Renal cortex interstitium (tissue), 15 donors: Measurements from ENCODE around the gene GLRX. TPM values are rescaled to one million over a fixed set of nuclear protein-coding genes. Genes with fewer than 3 reads are reported as not detected.
"Not testable (repeated sequence)": the region's sequence is repeated elsewhere in the genome, so short reads cannot be mapped to it uniquely, and the experiment has no call there.

ENCODE experiments used
- DNase-seq, 11 donors: peaks; one replicate each; pipeline ENCODE4 v3.0.0-alpha.2; 2013; ENCODE audit warnings: low read depth in 9 of 11, low spot score in 4 of 11; ENCODE audit errors: extremely low read depth in 1 of 11
- long read RNA-seq, 16 experiments: transcript quantifications; one replicate each; lab custom pipeline, GENCODE V29; 2026
- polyA plus RNA-seq, 3 donors: library from polyadenylated mRNA; unstranded; fragments of 120-200 nt; gene quantifications; one replicate each; pipeline ENCODE4 v1.2.1, GENCODE V29; 2013; ENCODE audit not compliant: insufficient read length in 3 of 3

Gene GLRX, protein sequence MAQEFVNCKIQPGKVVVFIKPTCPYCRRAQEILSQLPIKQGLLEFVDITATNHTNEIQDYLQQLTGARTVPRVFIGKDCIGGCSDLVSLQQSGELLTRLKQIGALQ
- polyA plus RNA-seq, result 10 to 100 TPM; 63.7 to 67.4 (median 65.9) TPM
- long read RNA-seq, donor 1, transcript GLRX-201 (3 exons, 1,211 nt), result major isoform, 34 of 69 reads
- long read RNA-seq, donor 1, partial matches to known transcripts, result 35 of 69 reads
- long read RNA-seq, donor 1, other reads (novel, unspliced or antisense), result 0 of 69 reads
- long read RNA-seq, donor 2, transcript GLRX-201 (3 exons, 1,211 nt), result major isoform, 44 of 50 reads
- long read RNA-seq, donor 2, partial matches to known transcripts, result 0 of 50 reads
- long read RNA-seq, donor 2, other reads (novel, unspliced or antisense), result 0 of 50 reads
- long read RNA-seq, donor 3, transcript GLRX-201 (3 exons, 1,211 nt), result major isoform, 59 of 99 reads
- long read RNA-seq, donor 3, partial matches to known transcripts, result 28 of 99 reads
- long read RNA-seq, donor 3, other reads (novel, unspliced or antisense), result 10 of 99 reads
- long read RNA-seq, donor 4, transcript GLRX-201 (3 exons, 1,211 nt), result major isoform, 40 of 49 reads
- long read RNA-seq, donor 4, partial matches to known transcripts, result 8 of 49 reads
- long read RNA-seq, donor 4, other reads (novel, unspliced or antisense), result 0 of 49 reads
- long read RNA-seq, donor 5, result 0 reads
- long read RNA-seq, donor 6, transcript GLRX-201 (3 exons, 1,211 nt), result major isoform, 35 of 42 reads
- long read RNA-seq, donor 6, partial matches to known transcripts, result 5 of 42 reads
- long read RNA-seq, donor 6, other reads (novel, unspliced or antisense), result 0 of 42 reads
- long read RNA-seq, donor 7, transcript GLRX-201 (3 exons, 1,211 nt), result major isoform, 60 of 62 reads
- long read RNA-seq, donor 7, partial matches to known transcripts, result 0 of 62 reads
- long read RNA-seq, donor 7, other reads (novel, unspliced or antisense), result 0 of 62 reads
- long read RNA-seq, donor 8, result 0 reads
- long read RNA-seq, donor 9, transcript GLRX-201 (3 exons, 1,211 nt), result major isoform, 44 of 55 reads
- long read RNA-seq, donor 9, partial matches to known transcripts, result 10 of 55 reads
- long read RNA-seq, donor 9, other reads (novel, unspliced or antisense), result 0 of 55 reads
- long read RNA-seq, donor 10, transcript GLRX-201 (3 exons, 1,211 nt), result major isoform, 57 of 64 reads
- long read RNA-seq, donor 10, partial matches to known transcripts, result 7 of 64 reads
- long read RNA-seq, donor 10, other reads (novel, unspliced or antisense), result 0 of 64 reads
- long read RNA-seq, donor 11, transcript GLRX-201 (3 exons, 1,211 nt), result major isoform, 35 of 35 reads
- long read RNA-seq, donor 11, partial matches to known transcripts, result 0 of 35 reads
- long read RNA-seq, donor 11, other reads (novel, unspliced or antisense), result 0 of 35 reads
- long read RNA-seq, donor 12, transcript GLRX-201 (3 exons, 1,211 nt), result major isoform, 20 of 37 reads
- long read RNA-seq, donor 12, partial matches to known transcripts, result 14 of 37 reads
- long read RNA-seq, donor 12, other reads (novel, unspliced or antisense), result 0 of 37 reads
- long read RNA-seq, donor 13, result 0 reads
- long read RNA-seq, donor 14, transcript GLRX-201 (3 exons, 1,211 nt), result major isoform, 41 of 42 reads
- long read RNA-seq, donor 14, partial matches to known transcripts, result 0 of 42 reads
- long read RNA-seq, donor 14, other reads (novel, unspliced or antisense), result 0 of 42 reads
- long read RNA-seq, donor 15, transcript GLRX-201 (3 exons, 1,211 nt), result major isoform, 26 of 27 reads
- long read RNA-seq, donor 15, partial matches to known transcripts, result 0 of 27 reads
- long read RNA-seq, donor 15, other reads (novel, unspliced or antisense), result 0 of 27 reads
- long read RNA-seq, donor 16, transcript GLRX-201 (3 exons, 1,211 nt), result major isoform, 62 of 95 reads
- long read RNA-seq, donor 16, transcript GLRX-204 (2 exons, 3,407 nt), result minor isoform, 10 of 95 reads
- long read RNA-seq, donor 16, partial matches to known transcripts, result 22 of 95 reads
- long read RNA-seq, donor 16, other reads (novel, unspliced or antisense), result 0 of 95 reads

DNA sequence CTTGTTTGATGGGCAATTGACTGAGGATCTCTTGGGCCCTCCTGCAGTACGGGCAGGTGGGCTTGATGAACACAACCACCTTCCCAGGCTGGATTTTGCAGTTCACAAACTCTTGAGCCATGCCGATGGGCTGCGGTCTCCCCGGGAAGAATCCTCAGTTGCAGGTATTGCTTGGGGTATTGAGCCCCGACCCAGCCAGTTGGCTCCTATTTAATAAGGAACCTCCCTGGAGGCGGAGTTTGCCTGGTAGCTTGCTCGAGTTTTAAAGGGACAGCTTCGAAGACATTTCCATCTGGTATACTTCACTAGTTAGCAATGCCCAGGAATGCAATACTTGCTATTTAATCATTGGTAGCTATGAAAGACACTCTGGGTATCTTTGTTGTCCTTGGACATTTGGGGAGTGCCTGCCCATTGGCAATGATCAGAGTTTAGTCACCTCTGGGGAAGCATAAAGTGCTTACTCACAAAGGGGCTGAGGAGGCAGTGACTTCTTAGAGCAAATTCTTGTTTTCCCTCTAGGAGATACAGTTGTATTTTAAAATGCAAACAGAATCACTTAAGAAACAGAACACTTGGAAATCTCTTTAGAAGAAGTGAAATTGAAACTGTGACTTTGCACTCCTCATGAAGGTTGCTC lies at the start of gene GLRX:
TSS of gene GLRX (minus strand) at position 185 of the 640 bp plus-strand sequence. CDS start at position 121, 64 bp downstream.
- peak in 5 of 11 donors; percentile 49 to 68 (median 55) for DNase-seq

DNA sequence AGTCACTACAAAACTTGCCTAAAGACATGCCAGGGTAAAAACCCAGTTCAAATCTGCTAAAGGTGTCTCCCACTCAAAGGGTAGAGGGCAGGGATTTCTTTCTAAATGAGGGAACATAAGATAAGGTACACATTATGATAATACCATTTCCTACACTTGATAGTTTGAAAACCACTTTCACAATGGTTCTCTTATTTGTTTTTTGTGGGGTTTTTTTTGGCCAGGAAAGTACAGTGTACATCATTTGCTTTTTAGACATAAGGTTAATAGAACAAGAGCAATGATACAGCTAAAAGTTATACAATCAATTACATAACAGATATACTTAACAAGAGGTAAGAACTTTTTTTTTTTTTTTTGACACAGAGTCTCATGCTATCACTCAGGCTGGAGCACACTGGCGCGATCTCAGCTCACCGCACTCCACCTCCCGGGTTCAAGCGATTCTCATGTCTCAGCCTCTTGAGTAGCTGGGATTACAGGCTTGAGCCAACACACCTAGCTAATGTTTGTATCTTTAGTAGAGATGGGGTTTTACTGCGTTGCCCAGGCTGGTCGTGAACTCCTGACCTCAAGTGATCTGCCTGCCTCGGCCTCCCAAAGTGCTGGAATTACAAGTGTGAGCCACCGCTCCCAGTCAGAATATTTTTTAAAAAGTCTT lies 48.8 kb upstream of the GLRX start:
- no peak for DNase-seq

DNA sequence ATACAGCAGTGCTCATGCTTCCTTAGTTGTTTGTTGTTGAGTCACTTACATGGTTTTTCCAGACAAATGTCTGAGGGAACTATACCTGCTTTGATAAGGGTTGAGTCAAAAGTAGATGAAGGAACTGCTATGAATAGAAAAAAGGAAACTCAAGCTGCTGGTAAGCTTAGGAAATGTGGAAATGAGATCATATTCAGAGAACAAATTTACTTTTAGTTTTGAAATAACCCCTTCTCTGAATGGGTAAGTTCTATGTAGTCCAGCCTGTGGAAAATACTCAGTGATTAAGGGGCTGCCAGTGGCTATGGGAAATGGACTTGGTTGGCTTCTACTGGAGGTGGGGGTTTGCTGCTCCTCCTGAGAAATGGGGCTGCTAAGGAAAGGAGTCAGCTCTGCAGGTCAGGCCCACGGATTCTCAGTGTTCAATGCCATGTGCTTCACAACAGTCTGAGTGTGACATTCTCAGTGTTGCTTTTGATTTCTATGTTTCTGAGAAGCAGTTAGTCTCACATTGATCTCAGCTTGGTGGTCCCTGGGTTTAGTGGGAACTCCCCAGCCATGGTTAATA lies 47.7 kb upstream of the GLRX start:
- no peak for DNase-seq

DNA sequence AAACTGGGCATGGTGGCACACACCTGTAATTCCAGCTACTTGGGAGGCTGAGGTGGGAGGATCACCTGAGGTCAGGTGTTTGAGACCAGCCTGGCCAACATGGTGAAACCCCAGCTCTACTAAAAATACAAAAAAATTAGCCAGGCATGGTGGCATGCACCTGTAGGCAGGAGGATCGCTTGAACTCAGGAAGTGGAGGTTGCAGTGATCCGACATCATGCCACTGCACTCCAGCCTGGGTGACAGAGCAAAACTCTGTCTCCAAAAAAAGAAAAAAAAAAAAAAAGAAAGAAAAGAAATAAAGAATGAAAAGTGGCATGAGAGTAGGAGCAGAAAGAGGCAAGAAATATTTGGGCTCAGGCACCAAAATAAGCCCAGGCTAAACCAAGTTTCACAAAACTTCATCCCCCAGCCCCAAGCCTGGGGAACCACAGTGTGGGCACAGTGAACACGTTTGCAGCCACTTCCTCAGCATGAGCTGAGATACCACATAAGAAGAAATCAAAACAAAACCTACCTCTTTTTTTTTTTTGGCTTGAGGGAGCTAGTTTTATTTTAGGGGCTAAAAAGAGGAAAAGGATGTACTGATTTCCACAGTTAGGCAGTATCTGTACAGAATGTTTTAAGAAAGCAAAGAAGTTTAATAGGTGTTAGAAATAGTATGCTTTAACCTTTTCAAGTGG lies 46.8 kb upstream of the GLRX start:
- not testable (repeated sequence) for DNase-seq

DNA sequence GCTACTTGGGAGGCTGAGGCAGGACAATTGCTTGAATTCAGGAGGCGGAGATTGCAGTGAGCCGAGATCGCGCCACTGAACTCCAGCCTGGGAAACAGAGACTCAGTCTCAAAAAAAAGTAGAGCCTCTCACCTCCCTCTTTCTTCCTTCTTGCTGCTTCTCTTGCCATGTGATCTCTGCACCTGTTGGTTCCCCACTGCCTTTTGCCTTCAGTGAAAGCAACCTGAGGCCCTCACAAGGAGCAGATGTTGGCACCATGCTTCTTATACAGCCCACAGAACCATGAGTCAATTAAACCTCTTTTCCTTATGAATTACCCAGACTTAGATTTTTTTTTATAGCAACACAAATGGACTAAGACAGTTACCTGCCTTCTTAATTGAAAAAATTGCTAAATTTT lies 45.6 kb upstream of the GLRX start:
- no peak for DNase-seq

DNA sequence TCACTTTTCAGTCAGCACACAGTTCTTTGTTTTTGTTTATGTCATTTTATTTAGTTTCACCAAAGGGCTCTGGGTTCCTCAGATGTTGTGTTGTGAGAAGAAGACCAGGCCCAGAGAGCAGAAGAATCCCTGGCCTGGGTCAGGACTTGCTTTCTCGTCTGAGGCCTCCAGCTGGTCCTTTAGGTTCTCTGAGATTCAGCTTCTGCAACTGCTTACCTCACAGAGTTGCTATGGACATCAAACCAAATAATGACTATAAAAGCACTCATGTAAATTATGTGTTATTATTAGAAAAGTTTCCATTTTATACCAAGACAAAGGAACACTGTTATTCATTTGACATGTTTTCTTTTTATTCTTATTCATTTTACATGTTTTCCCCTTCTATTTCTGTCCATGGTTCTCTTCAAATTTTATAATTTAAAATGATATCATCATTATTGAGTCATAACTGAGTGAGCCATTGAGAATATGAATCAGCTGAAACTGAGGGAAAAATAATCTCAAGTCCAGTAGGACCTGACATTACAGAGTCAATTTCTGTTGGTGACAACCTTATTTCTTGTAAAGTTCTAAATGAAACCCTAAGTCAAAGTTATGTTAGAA lies 44.0 kb upstream of the GLRX start:
- no peak for DNase-seq

DNA sequence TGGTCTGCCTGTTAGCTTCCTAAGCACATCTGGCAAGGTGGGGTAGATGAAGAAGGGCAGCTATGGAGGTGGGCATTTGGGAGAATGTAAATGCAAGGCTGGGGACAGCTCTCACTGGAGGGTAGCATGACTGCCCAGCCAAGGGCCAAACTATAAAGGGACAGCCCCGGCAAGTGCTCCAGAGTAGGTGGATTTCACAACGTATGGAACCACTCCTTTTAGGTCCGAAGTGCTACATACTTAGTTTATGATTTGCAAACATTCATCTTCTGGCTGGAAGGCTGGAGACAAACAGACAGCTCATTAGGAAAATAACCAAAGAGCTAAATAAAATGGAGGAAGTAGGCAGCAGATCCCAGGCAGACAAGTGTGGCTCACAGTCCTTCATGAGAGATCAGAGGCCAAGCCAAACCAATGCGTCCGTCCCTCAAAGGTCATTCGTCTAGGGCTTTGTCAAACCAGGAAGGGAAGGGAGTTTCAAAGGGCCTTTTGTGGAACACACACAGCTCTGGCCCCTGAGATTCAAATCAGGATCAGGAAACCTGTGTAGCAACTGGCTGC lies 42.5 kb upstream of the GLRX start:
- DNase-seq, result no peak

DNA sequence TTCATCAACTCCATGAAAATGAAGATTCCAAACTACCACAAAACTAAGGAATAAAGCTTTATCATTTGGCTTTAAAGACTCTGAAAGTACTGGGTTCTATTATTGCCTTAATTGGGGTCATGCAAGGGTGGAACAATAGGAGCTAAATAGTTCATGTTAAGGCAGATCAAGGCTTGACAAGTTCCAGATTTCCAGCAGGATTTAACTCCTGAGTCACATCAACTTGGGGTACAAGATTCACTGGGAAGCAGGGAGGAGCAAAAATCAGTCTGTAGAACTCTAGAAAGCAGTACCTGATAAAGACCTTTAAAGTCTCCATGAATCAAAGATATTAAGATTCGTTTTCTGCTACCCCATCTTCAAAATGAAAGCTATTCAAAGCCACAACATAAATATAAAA lies 41.9 kb upstream of the GLRX start:
- DNase-seq, result no peak

DNA sequence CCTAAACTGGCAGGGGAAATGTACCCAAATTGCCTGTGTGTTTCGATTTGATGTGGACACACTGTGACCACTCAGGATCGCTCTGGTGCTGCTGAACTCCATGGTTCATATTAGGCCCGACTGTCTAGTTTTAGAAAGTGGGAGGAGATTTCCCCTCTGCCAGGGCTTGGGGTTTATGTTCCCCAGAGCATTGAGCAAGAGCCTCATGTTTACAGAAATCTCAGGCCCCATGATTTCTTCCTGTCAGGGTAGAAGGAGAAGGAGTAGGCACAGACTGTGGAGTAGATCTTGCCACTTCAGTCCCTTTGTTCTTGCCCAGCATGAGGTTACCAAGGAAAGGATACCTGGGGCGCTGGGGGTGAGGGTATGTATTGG lies 40.8 kb upstream of the GLRX start:
- DNase-seq, result no peak

DNA sequence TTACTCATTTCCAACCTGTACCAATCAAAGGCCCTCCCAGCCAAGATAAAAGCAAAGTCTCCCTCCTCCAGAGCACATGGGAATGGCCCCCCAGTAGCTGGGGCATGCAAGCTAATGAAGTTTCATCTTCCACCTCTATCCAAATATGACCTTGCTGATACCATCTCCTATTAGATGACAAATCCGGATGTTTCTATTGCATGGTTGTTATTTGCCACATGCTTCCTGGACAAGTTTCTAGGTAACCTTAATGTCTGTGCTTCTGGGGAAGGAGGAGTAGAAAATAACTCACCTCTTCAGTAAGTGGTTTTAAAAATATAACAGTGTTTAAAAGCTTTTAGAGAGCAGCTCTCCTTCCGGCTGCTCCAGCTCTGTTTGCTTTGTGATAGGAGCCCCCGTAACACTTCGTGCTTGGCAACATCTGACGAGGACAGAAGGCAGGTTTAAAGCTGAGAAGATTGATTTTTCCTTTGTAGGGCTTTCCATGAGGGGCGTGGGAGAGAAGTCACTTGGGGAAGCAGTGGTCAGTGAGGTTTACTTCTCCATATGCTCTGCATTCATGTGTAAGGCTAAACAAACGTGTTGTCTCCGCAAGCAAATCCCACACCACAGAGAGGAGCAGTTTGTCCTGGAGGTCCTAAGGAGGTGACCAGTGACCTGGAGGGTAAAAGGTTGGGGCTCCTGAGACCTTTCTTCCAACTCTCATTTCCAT lies 40.3 kb upstream of the GLRX start:
- DNase-seq, result peak in 3 of 11 donors; percentile 43 to 49 (median 45)

DNA sequence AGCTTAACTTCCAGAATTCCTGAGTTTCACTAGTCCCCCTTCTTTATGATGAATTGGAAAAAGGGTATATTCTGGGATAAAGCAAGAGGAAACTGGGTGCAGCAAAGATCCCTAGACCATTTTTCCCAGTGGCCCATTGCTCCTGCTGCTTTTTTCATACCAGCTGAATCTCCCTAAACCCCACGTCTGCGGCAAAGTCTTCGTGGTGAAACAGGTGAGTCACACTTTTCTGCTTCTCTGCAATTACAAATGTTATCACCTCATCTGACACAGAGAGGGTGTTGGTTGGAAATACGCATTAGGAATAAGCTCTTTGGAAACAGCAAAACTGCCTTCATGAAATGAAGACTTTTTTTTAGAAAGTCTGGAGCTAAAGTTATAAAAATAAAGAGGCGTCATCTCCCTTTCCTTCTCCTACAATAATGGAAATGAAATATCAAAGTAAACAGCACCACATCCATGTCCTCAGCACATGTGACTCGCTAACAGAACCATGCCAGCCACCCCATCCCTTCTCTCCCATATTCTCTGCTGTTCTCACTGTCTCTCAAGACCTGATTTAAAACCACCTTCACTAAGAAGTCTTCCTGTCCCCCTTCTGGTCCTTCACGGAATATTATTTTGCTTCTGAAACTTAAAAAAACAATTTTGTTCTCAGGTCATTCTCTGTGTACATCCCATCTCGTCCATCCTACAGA lies 39.5 kb upstream of the GLRX start:
- DNase-seq, result no peak

DNA sequence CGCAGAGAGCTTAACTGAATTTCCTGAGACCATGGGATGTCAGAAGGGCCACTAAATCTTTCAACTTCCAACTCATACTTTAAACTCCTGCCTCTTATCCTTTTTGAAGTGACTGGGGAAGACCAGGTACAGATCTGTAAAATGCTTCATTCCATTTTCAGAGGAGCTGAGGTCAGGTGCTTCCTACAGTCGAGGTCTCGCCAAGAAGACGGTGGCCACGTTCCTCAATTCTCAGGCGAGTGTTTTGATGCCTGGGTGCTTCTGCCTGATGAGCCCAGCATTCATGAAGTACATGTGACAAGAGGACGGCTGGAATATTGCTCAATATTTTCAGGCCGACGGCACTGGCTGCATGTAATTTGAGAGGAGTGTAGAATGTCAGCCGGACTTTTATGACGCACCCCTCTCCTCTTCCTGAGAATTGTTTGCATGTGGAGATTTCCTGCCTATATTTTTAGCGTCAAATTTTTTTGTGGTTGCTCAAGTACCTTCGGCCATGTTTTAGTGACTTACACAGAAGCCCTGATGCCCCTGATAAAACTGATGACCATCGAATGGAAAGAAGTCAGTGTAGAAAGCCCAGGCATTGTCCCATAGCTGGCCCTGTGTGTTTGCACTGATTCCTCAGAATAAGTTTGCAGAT lies 38.8 kb upstream of the GLRX start:
- DNase-seq, result peak in 1 of 11 donors; percentile 27

DNA sequence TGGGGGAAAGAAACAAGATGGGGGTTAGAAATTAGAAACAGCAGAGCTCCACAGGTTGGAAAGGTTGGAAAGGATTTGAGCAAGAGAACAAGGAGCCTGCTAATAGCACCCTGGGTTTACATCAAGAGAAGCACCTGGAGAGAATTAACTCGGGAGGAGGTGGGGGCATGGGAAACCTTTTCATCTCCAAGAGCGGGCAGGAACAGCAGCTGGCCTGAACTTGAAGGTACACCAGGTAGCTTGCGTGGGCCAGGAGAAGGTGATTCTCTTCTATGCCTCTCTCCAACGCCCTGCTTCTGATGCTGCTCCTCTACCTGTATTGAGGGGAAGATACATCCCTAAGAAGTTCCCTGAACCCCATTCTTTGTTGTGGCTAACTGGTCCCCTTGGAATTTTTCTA lies 37.1 kb upstream of the GLRX start:
- DNase-seq, result no peak
